ENCODE results near the gene SECISBP2.

Gene SECISBP2

GRCh38 chr9:89350988-89351557 is 32.8 kb downstream of the SECISBP2 start:
- DNase-seq, result no peak

- DNase-seq, result no peak
These were observed 33.4 kb downstream of the SECISBP2 start for GRCh38 chr9:89351584-89352300.

GRCh38 chr9:89352451-89352850 is 34.2 kb downstream of the SECISBP2 start:
- no peak for DNase-seq

- no peak for DNase-seq
These were observed 34.8 kb downstream of the SECISBP2 start for GRCh38 chr9:89352874-89353649.

GRCh38 chr9:89353989-89354388 is 35.7 kb downstream of the SECISBP2 start:
- DNase-seq, result no peak

- DNase-seq, result no peak
These were observed 36.2 kb downstream of the SECISBP2 start for GRCh38 chr9:89354471-89354870.

- DNase-seq, result no peak
These were observed 38.5 kb downstream of the SECISBP2 start for GRCh38 chr9:89356782-89357181.

- DNase-seq, result no peak
These were observed 39.3 kb downstream of the SECISBP2 start for GRCh38 chr9:89357331-89358197.

GRCh38 chr9:89358376-89358916 is 40.1 kb downstream of the SECISBP2 start:
- DNase-seq, result no peak

- DNase-seq, result no peak
These were observed 40.7 kb downstream of the SECISBP2 start for GRCh38 chr9:89358985-89359384.

- DNase-seq, result no peak
These were observed 41.5 kb downstream of the SECISBP2 start for GRCh38 chr9:89359751-89360261.

GRCh38 chr9:89360465-89360864 is 42.2 kb downstream of the SECISBP2 start:
- DNase-seq, result no peak

- DNase-seq, result no peak
These were observed 42.7 kb downstream of the SECISBP2 start for GRCh38 chr9:89361031-89361430.

GRCh38 chr9:89361816-89362646 is 43.7 kb downstream of the SECISBP2 start:
- no peak for DNase-seq

- DNase-seq, result no peak
These were observed 44.5 kb downstream of the SECISBP2 start for GRCh38 chr9:89362647-89363310.

GRCh38 chr9:89363311-89363670 is 45.0 kb downstream of the SECISBP2 start:
- no peak for DNase-seq

- no peak for DNase-seq
These were observed 45.8 kb downstream of the SECISBP2 start for GRCh38 chr9:89363921-89364665.

GRCh38 chr9:89364666-89365531 is 46.6 kb downstream of the SECISBP2 start:
- DNase-seq, result no peak

- no peak for DNase-seq
These were observed 47.2 kb downstream of the SECISBP2 start for GRCh38 chr9:89365532-89365912.

Data from fibroblast of skin of right biceps (primary cell).